SK-N-SH (cell line): ENCODE data around the gene RAB3A.

Experiments
- GATA2 ChIP-seq: sonication (generic); formaldehyde crosslinking; IDR thresholded peaks from 2 replicates; pipeline ENCODE4 v1.5.0; 2020; ENCODE audit warnings: mild to moderate bottlenecking, missing genetic modification reagents
- JUND ChIP-seq: IDR thresholded peaks from 2 replicates; pipeline ENCODE4 v1.4.0; 2012
- POLR2AphosphoS5 ChIP-seq: IDR thresholded peaks from 2 replicates; pipeline ENCODE4 v1.6.1; 2012; ENCODE audit warnings: low read depth, low read length
- RCOR1 ChIP-seq: fragments of 150-350 bp; IDR thresholded peaks from 2 replicates; pipeline ENCODE4 v1.6.1; 2017; ENCODE audit warnings: antibody characterized with exemption, low read length
- RFX5 ChIP-seq: IDR thresholded peaks from 2 replicates; pipeline ENCODE4 v1.6.1; 2012; ENCODE audit warnings: mild to moderate bottlenecking, improper control_type of control experiment, low read length
- TEAD4 ChIP-seq: IDR thresholded peaks from 2 replicates; pipeline ENCODE4 v1.4.0; 2012; ENCODE audit warnings: mild to moderate bottlenecking, borderline replicate concordance; ENCODE audit not compliant: insufficient read depth
- ZBTB33 ChIP-seq: IDR thresholded peaks from 2 replicates; pipeline ENCODE4 v1.4.0; 2012; ENCODE audit warnings: low read depth, borderline replicate concordance
- TF ChIP-seq, protein P1 (sequence below): fragments of 200-600 bp; sonication (generic); IDR thresholded peaks from 2 replicates; pipeline ENCODE4 v1.6.1; 2017; ENCODE audit warnings: antibody characterized with exemption, mild to moderate bottlenecking, moderate library complexity

- TF ChIP-seq, protein P1, sequence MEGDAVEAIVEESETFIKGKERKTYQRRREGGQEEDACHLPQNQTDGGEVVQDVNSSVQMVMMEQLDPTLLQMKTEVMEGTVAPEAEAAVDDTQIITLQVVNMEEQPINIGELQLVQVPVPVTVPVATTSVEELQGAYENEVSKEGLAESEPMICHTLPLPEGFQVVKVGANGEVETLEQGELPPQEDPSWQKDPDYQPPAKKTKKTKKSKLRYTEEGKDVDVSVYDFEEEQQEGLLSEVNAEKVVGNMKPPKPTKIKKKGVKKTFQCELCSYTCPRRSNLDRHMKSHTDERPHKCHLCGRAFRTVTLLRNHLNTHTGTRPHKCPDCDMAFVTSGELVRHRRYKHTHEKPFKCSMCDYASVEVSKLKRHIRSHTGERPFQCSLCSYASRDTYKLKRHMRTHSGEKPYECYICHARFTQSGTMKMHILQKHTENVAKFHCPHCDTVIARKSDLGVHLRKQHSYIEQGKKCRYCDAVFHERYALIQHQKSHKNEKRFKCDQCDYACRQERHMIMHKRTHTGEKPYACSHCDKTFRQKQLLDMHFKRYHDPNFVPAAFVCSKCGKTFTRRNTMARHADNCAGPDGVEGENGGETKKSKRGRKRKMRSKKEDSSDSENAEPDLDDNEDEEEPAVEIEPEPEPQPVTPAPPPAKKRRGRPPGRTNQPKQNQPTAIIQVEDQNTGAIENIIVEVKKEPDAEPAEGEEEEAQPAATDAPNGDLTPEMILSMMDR: no peak
- no peak for TF ChIP-seq POLR2AphosphoS5
- no peak for TF ChIP-seq JUND
- no peak for TF ChIP-seq TEAD4
- TF ChIP-seq ZBTB33: no peak
- TF ChIP-seq GATA2 (CRISPR knock-in tag): no peak
- TF ChIP-seq RCOR1: no peak
- no peak for TF ChIP-seq RFX5
Observed at GRCh38 chr19:18216789-18217188, 12.9 kb upstream of the RAB3A start.
